Measurements from ENCODE around the gene SPATA31D1.

The SPATA31D1 gene

DNA sequence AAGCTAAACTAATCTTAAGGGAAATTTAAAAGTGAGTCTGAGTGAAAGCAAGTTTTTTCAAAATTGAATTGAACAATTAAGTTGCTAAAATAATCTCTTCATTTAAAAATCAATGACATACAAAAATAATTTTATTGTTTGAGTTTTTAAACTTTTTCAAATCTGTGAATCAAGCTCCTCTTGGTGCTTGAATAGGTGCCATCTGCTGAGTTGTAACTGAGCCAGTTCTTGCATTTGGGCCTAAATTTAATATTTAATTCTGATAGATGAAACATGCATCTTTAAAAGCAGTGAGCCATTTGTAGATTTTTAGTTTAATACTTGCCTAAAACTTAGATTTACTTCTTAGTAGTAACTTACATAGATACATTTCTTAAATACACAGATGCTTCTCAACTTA is 31.8 kb downstream of the SPATA31D1 start:
- in situ Hi-C loops (cut with MboI; ENCODE audit: low pct_unique_long_range_greater_than_20kb, low sequenced_read_pairs, unreplicated experiment): no loop called here
- TF ChIP-seq, protein P1, sequence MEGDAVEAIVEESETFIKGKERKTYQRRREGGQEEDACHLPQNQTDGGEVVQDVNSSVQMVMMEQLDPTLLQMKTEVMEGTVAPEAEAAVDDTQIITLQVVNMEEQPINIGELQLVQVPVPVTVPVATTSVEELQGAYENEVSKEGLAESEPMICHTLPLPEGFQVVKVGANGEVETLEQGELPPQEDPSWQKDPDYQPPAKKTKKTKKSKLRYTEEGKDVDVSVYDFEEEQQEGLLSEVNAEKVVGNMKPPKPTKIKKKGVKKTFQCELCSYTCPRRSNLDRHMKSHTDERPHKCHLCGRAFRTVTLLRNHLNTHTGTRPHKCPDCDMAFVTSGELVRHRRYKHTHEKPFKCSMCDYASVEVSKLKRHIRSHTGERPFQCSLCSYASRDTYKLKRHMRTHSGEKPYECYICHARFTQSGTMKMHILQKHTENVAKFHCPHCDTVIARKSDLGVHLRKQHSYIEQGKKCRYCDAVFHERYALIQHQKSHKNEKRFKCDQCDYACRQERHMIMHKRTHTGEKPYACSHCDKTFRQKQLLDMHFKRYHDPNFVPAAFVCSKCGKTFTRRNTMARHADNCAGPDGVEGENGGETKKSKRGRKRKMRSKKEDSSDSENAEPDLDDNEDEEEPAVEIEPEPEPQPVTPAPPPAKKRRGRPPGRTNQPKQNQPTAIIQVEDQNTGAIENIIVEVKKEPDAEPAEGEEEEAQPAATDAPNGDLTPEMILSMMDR (IDR thresholded peaks at IDR 0.05; ENCODE audit: extremely low read depth, insufficient read depth, missing control alignments): no peak

DNA sequence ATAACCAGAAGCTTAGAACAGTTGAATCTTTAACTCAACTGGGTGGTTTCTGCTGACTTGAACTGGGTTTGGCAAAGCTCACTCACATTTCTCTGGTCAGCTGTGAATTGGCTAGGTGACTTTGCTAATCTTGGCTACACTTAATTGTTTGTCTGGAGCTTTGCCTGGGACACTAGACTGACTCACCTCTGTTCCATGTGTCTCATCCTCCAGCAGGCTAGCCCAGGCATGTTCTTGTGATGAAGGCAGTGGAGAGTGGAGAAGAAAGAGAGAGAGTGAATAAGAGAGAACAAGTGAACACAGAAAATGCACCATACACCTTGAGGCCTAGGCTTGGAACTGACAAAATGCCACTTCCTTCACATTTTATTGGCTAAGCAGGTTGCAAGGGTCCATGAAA is 32.6 kb downstream of the SPATA31D1 start:
- TF ChIP-seq, protein P1 (IDR thresholded peaks at IDR 0.05; ENCODE audit: extremely low read depth, insufficient read depth, missing control alignments): no peak
- in situ Hi-C loops (cut with MboI; ENCODE audit: low pct_unique_long_range_greater_than_20kb, low sequenced_read_pairs, unreplicated experiment): no loop called here
- DNase-seq (ENCODE audit: low spot score): no peak

More for the DNA sequence above, 31.8 kb downstream of the SPATA31D1 start:
- no peak for DNase-seq (ENCODE audit: low spot score)

DNA sequence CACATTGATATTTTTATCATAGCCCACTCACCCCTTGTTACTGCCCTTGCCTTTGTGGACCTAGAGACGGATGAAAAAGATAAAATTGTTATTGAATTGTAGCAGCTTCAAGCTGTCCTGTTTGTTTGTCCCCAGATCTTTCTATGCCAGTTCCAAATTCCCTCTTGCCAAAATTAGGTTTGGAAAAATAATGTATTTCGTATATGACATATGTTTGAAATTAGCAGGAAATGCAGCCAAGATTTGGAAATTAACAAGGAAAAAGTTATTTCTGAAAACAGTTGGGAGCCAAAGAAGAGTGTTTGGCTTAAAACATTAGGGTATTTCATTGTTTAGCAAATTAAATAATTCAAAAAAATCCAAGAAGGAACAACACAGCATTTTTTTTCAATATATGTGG is 33.5 kb downstream of the SPATA31D1 start:
- no peak for DNase-seq (ENCODE audit: low spot score)
- TF ChIP-seq, protein P1 (IDR thresholded peaks at IDR 0.05; ENCODE audit: extremely low read depth, insufficient read depth, missing control alignments): no peak
- in situ Hi-C loops (cut with MboI; ENCODE audit: low pct_unique_long_range_greater_than_20kb, low sequenced_read_pairs, unreplicated experiment): no loop called here

DNA sequence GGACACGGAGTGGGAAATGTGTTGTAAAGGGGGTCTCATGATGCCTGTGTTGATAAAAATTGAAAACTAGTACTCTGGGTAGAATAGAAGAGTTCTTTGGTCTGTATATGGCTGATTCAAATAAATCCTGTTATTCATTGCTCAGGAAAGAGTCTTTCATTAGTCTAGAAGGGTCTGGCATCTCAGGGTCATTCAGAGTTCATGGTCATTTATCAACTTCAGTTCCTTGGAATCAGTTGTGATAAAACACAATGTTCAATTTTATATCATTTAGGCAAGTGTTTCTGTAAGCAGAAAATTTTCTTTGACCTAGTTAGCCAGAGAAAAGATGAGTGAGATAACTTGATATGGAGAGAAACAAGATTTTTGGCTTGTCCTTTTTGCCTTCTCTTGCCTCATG is 36.3 kb downstream of the SPATA31D1 start:
- TF ChIP-seq, protein P1 (IDR thresholded peaks at IDR 0.05; ENCODE audit: extremely low read depth, insufficient read depth, missing control alignments): no peak
- in situ Hi-C loops (cut with MboI; ENCODE audit: low pct_unique_long_range_greater_than_20kb, low sequenced_read_pairs, unreplicated experiment): no loop called here

DNA sequence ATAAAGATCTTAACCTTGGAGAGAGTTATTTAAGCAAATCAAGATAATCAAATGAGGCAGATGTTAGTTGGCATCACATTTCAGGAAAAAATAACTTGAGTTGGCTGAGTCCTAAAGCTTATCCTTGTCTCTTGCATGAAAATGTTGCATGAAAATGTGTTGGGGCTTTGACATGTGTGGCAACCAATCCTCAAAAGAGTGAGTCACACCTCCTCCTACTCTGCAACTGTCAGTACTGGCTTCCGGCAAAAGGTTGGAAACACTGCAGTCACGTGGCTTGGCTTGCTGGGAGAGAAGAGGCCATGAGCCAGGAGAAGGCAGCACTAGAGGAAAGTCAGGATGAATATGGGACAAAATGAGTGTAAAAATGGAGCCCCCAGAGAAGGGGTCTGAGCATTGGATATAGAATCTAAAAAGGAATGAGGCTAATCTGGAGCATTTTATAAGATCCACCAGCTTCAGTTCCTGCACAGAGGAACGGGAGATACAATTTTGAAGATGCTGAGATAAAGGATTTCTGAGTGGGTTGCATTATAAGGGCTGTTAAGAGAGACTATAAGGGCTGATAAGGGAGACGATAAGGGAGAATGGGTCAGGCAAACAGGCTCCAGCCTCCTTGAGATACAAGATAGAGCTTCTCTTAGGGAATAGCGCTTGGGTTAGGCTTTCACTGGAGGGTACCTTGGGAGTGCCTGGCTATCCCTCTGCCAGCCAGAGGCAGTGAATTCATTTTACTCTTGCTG is 43.1 kb downstream of the SPATA31D1 start:
- in situ Hi-C loops (cut with MboI; ENCODE audit: low pct_unique_long_range_greater_than_20kb, low sequenced_read_pairs, unreplicated experiment): no loop called here
- TF ChIP-seq, protein P1 (IDR thresholded peaks at IDR 0.05; ENCODE audit: extremely low read depth, insufficient read depth, missing control alignments): no peak
- no peak for DNase-seq (ENCODE audit: low spot score)

More for the DNA sequence above, 36.3 kb downstream of the SPATA31D1 start:
- no peak for DNase-seq (ENCODE audit: low spot score)

DNA sequence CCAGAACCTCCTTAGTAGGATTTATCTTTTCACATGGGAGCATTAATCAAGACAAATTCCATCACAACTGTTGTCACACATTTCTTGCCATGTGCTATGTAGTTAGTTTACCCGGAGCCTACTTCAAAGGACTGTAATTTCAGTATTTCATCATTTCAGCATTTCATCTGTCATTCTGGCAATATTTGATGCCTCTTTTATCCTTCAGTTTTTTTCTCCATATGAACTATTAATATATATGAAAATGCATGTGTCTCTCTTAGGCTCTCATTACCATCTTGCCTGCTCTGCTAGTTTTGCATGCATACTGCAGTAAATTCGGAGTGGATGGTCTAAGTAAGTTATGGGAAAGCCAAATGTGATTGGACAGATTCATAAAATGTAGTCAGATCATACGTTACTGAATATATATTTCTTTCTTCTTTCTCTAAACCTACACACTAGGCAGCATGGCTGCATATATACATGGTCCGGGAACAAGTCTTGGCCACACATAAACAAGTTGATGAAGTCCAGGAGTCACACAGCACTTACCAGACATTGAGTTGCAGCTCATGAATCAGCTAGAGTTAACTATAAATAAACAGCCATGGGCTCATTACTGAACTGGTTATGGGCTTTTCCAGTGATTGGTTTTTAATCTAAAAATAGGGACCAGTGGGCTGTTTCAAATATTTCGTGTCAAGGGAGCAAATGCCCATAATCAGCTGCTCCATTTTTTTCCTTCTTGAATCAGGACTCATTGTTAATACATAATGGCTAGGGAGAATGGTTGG is 46.6 kb downstream of the SPATA31D1 start:
- DNase-seq (ENCODE audit: low spot score): no peak
- TF ChIP-seq, protein P1 (IDR thresholded peaks at IDR 0.05; ENCODE audit: extremely low read depth, insufficient read depth, missing control alignments): no peak
- in situ Hi-C loops (cut with MboI; ENCODE audit: low pct_unique_long_range_greater_than_20kb, low sequenced_read_pairs, unreplicated experiment): no loop called here
